ENCODE data around the gene MYH13.
"Not testable (repeated sequence)": the region's sequence is repeated elsewhere in the genome, so short reads cannot be mapped to it uniquely, and the experiment has no call there.

MYH13 gene

DNA sequence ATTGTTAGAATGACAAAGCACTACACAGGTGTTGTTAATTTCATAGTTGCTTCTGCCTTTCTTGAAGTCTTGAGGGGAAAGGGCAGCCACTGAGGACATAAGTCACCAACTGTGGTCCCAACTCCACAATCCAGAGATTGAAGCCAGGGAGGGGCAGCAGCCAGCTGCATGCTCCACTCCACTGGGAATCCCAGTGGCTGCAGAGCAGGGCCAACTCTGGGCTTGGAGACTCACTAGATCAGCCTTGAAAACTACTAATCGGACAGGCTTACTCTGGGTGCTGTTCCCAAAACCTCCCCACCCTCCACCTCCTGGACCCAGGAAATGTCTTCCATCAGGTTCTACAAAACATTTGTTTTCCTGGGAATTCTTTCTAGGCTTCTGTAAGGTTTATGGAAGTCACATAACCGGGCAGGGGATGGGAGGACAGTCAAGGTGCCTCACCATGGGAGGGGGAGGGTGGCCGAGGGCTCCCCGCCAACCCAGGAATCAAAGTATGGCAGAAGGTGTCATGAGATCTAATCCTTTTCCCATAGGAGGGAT, 68.0 kb downstream of the MYH13 start:
- no peak for DNase-seq
- TF ChIP-seq, protein P1, sequence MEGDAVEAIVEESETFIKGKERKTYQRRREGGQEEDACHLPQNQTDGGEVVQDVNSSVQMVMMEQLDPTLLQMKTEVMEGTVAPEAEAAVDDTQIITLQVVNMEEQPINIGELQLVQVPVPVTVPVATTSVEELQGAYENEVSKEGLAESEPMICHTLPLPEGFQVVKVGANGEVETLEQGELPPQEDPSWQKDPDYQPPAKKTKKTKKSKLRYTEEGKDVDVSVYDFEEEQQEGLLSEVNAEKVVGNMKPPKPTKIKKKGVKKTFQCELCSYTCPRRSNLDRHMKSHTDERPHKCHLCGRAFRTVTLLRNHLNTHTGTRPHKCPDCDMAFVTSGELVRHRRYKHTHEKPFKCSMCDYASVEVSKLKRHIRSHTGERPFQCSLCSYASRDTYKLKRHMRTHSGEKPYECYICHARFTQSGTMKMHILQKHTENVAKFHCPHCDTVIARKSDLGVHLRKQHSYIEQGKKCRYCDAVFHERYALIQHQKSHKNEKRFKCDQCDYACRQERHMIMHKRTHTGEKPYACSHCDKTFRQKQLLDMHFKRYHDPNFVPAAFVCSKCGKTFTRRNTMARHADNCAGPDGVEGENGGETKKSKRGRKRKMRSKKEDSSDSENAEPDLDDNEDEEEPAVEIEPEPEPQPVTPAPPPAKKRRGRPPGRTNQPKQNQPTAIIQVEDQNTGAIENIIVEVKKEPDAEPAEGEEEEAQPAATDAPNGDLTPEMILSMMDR (IDR thresholded peaks at IDR 0.05; ENCODE audit: low read depth, low read length) = no peak
- no peak overlapping the region for H3K27ac ChIP-seq

DNA sequence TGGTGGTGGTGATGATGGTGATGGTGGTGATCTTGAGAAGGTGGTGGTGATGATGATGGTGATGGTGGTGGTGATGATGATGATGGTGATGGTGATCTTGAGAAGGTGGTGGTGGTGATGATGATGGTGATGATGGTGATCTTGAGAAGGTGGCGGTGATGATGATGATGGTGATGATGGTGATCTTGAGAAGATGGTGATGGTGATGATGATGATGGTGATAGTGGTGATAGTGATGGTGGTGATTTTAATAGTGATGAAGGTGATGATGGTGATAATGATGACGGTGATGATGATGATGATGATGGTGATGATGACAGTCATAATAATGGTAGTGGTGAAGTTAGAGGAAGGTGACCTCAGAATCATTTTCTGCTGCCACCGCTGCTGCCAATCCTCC, 75.1 kb downstream of the MYH13 start:
- no peak overlapping the region for H3K4me3 ChIP-seq (ENCODE audit: low read depth, low read length)
- TF ChIP-seq, protein P1 (IDR thresholded peaks at IDR 0.05; ENCODE audit: low read depth, low read length) = no peak
- H3K9me3 ChIP-seq (ENCODE audit: severe bottlenecking) = no peaks in the 10 kb centered on the region
- H3K27me3 ChIP-seq (ENCODE audit: insufficient read depth, low read depth, severe bottlenecking) = no peaks in the 10 kb centered on the region
- H3K36me3 ChIP-seq = no peaks in the 10 kb centered on the region
- no peak for DNase-seq
- no peak overlapping the region for H3K27ac ChIP-seq

More for the DNA sequence above, 68.0 kb downstream of the MYH13 start:
- no peaks in the 10 kb centered on the region for H3K27me3 ChIP-seq (ENCODE audit: insufficient read depth, low read depth, severe bottlenecking)
- no peaks in the 10 kb centered on the region for H3K9me3 ChIP-seq (ENCODE audit: severe bottlenecking)
- H3K36me3 ChIP-seq = no peaks in the 10 kb centered on the region
- no peak overlapping the region for H3K4me3 ChIP-seq (ENCODE audit: low read depth, low read length)

DNA sequence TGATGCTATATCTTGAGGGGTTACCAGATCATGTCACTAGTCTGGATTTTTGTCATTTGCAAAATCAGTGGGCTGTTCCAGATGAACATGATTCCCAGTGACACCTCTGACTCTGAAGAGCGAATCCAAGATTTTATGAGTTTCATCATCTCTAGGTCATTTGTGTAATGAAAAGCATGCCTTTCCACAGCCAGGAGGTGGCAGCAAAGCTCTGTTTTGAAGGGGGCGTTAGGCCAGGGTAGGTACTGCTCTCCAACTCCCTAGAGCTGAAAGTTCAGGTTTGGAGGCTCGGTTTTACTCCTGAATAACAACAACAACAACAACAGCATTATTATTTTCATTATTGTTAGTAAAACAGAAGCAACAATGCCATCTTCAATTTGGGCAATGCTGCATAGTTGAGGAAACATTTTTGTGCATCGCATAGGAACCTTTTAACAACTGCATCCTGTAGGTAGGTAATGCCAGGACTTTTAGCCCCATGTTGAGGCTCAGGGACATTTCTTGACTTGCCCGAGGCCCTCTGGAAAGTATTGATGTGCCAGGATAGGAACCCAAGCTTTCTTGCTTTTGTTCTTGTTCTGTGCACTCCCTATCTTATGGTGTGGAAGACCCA, 77.0 kb downstream of the MYH13 start:
- Histone ChIP-seq H3K9me3 (ENCODE audit: severe bottlenecking) (no peaks in the 10 kb centered on the region), H3K36me3 (no peaks in the 10 kb centered on the region), H3K27ac (no peak overlapping the region), H3K27me3 (ENCODE audit: insufficient read depth, low read depth, severe bottlenecking) (no peaks in the 10 kb centered on the region), H3K4me3 (ENCODE audit: low read depth, low read length) (no peak overlapping the region)
- DNase-seq = peak; percentile 75
- TF ChIP-seq, protein P1 (IDR thresholded peaks at IDR 0.05; ENCODE audit: low read depth, low read length) = peak; percentile 78

- Histone ChIP-seq H3K27me3 (ENCODE audit: insufficient read depth, low read depth, severe bottlenecking) (no peaks in the 10 kb centered on the region), H3K36me3 (no peaks in the 10 kb centered on the region), H3K9me3 (ENCODE audit: severe bottlenecking) (no peaks in the 10 kb centered on the region), H3K27ac (no peak overlapping the region), H3K4me3 (ENCODE audit: low read depth, low read length) (no peak overlapping the region)
- no peak for DNase-seq
- TF ChIP-seq, protein P1 (IDR thresholded peaks at IDR 0.05; ENCODE audit: low read depth, low read length) = no peak
Measured at GRCh38 chr17:10294180-10294579, 78.6 kb downstream of the MYH13 start.

- no peak for DNase-seq
- TF ChIP-seq, protein P1 (IDR thresholded peaks at IDR 0.05; ENCODE audit: low read depth, low read length) = no peak
- H3K27me3 ChIP-seq (ENCODE audit: insufficient read depth, low read depth, severe bottlenecking) = no peaks in the 10 kb centered on the region
- H3K36me3 ChIP-seq = no peaks in the 10 kb centered on the region
- no peak overlapping the region for H3K27ac ChIP-seq
- H3K9me3 ChIP-seq (ENCODE audit: severe bottlenecking) = no peaks in the 10 kb centered on the region
- H3K4me3 ChIP-seq (ENCODE audit: low read depth, low read length) = no peak overlapping the region
Measured at GRCh38 chr17:10292057-10292937, 80.5 kb downstream of the MYH13 start.

- not testable (repeated sequence) for H3K27me3 ChIP-seq (ENCODE audit: insufficient read depth, low read depth, severe bottlenecking); H3K27ac ChIP-seq; H3K4me3 ChIP-seq (ENCODE audit: low read depth, low read length)
Measured at GRCh38 chr17:10291576-10291975, 81.2 kb downstream of the MYH13 start.

More at GRCh38 chr17:10291576-10291975, 81.2 kb downstream of the MYH13 start:
- not testable (repeated sequence) for DNase-seq; H3K9me3 ChIP-seq (ENCODE audit: severe bottlenecking); H3K36me3 ChIP-seq
